Measurements from ENCODE around the gene WDR5. TPM values are rescaled to one million over a fixed set of nuclear protein-coding genes. Genes with fewer than 3 reads are reported as not detected.

The WDR5 gene
- total and polyA plus RNA-seq, 12 donors: 14.0 to 22.5 (median 17.8) TPM

GRCh38 chr9:134196911-134197310 lies 61.0 kb downstream of the WDR5 start:
- 90 to 93% methylated on average over 6 of the region's 6 CpGs for WGBS, 2 donors
- Histone ChIP-seq H3K4me1 (peaks cover 0 to 12% (median 0%) of the 10 kb centered on the region in 9 donors), H3K27me3 (no peaks in the 10 kb centered on the region), H3K9me3 (peaks cover 0 to 15% (median 0%) of the 10 kb centered on the region in 11 donors), H3K4me3 (no peak overlapping the region), H3K27ac (no peak overlapping the region), H3K36me3 (no peaks in the 10 kb centered on the region)
- DNase-seq (peak in 1 of 2 donors; percentile 3), ATAC-seq (no peak)
- TF ChIP-seq CTCF (IDR thresholded peaks at IDR 0.05): no peak
- intact Hi-C loops (cut with DNase I): no loop called here

GRCh38 chr9:134198791-134199190 lies 62.9 kb downstream of the WDR5 start:
- intact Hi-C loops (cut with DNase I): no loop called here
- 91 to 96% methylated on average over 3 of the region's 3 CpGs for WGBS, 2 donors

GRCh38 chr9:134200730-134201129 lies 64.8 kb downstream of the WDR5 start:
- Histone ChIP-seq H3K4me3 (no peak overlapping the region), H3K27me3 (no peaks in the 10 kb centered on the region), H3K36me3 (no peaks in the 10 kb centered on the region), H3K4me1 (peaks cover 5 to 13% (median 11%) of the 10 kb centered on the region in 9 donors), H3K9me3 (peaks cover 0 to 36% (median 12%) of the 10 kb centered on the region in 11 donors), H3K27ac (no peak overlapping the region)
- intact Hi-C loops (cut with DNase I): no loop called here
- 46 to 49% methylated on average over 1 of the region's 1 CpG for WGBS, 2 donors
- ATAC-seq (no peak), DNase-seq (no peak)
- TF ChIP-seq CTCF (IDR thresholded peaks at IDR 0.05): no peak

More at GRCh38 chr9:134198791-134199190, 62.9 kb downstream of the WDR5 start:
- H3K36me3 ChIP-seq: no peaks in the 10 kb centered on the region
- ATAC-seq (no peak), DNase-seq (no peak)
- H3K9me3 ChIP-seq: peaks cover 0 to 32% (median 12%) of the 10 kb centered on the region in 11 donors
- TF ChIP-seq CTCF (IDR thresholded peaks at IDR 0.05): no peak
- no peak overlapping the region for H3K27ac ChIP-seq
- H3K4me3 ChIP-seq: no peak overlapping the region
- peaks cover 0 to 12% (median 0%) of the 10 kb centered on the region in 9 donors for H3K4me1 ChIP-seq
- no peaks in the 10 kb centered on the region for H3K27me3 ChIP-seq

- ATAC-seq (no peak), DNase-seq (no peak)
- H3K36me3 ChIP-seq: no peaks in the 10 kb centered on the region
- peaks cover 5 to 26% (median 18%) of the 10 kb centered on the region in 9 donors for H3K4me1 ChIP-seq
- intact Hi-C loops (cut with DNase I): no loop called here
- H3K9me3 ChIP-seq: peaks cover 0 to 36% (median 12%) of the 10 kb centered on the region in 11 donors
- no peak overlapping the region for H3K27ac ChIP-seq
- no peaks in the 10 kb centered on the region for H3K27me3 ChIP-seq
- 93 to 94% methylated on average over 2 of the region's 2 CpGs for WGBS, 2 donors
- no peak overlapping the region for H3K4me3 ChIP-seq
- no peak for TF ChIP-seq CTCF (IDR thresholded peaks at IDR 0.05)
Observed at GRCh38 chr9:134203224-134203623, 67.3 kb downstream of the WDR5 start.

Measured in heart right ventricle (tissue), 16 donors.